HCT116 (cell line): ENCODE data around the gene INSRR. TPM values are rescaled to one million over a fixed set of nuclear protein-coding genes. Genes with fewer than 3 reads are reported as not detected.

Experiments
- ATAC-seq: fragments of 200-7000 bp; cut with Tn5 transposase; 2 replicates; pipeline ENCODE4 v1.9.1; 2020; ENCODE audit warnings: mild to moderate bottlenecking, moderate library complexity
- BruUV-seq: library from RNA; stranded (reverse); fragments of 400-500 nt; replicated peaks from 2 replicates; lab custom pipeline; 2021; lab: Mats Ljungman, UMichigan
- CTCF ChIA-PET: fragments of 300-600 bp; sonication (Branson Sonifier 250); formaldehyde crosslinking; loops from one replicate; lab custom pipeline; 2021; ENCODE audit warnings: antibody characterized with exemption; lab: Charles Lee
- POLR2A ChIA-PET: fragments of 300-600, 350-600 bp; sonication (Branson Sonifier 250); formaldehyde crosslinking; loops from one replicate; lab custom pipeline; 2021; ENCODE audit warnings: antibody characterized with exemption; lab: Charles Lee
- RAD21 ChIA-PET, 2 experiments: fragments of 300-600 bp; sonication (Branson Sonifier 250); formaldehyde crosslinking; loops; one replicate each; lab custom pipeline; 2023; ENCODE audit warnings: low total read pairs in 2 of 2; ENCODE audit not compliant: uncharacterized antibody in 2 of 2, unreplicated experiment in 2 of 2, low non-redundant PET in 1 of 2; lab: Charles Lee
- DNase-seq: peaks from one replicate; pipeline ENCODE4 v3.0.0-alpha.2; 2010; ENCODE audit warnings: low read depth, low spot score
- H2AFZ ChIP-seq: fragments of 200-600 bp; shearing (Covaris generic), sonication (generic); 2 replicates; pipeline ENCODE4 v1.6.1; 2017; ENCODE audit warnings: low read depth, mixed run types, mixed read lengths, antibody characterized with exemption, low read length; ENCODE audit not compliant: poor library complexity, severe bottlenecking
- H3K27ac ChIP-seq: 2 replicates; pipeline ENCODE4 v1.5.1; 2012; ENCODE audit warnings: low read depth, low read length
- H3K27me3 ChIP-seq: fragments of 200-600 bp; sonication (generic); 2 replicates; pipeline ENCODE4 v1.6.1; 2016; ENCODE audit warnings: mixed run types, low read length, mixed read lengths; ENCODE audit not compliant: insufficient read depth
- H3K36me3 ChIP-seq, 2 experiments: fragments of 200-500 bp in 1 of 2; fragments of 200-600 bp in 1 of 2; sonication (Bioruptor generic) in 1 of 2; sonication (generic) in 1 of 2; 2 replicates each; pipeline versions ENCODE4 v1.5.1 to v1.6.1; 2014 to 2016; ENCODE audit warnings: low read length in 2 of 2, inconsistent platforms in 1 of 2, mixed read lengths in 1 of 2, mixed run types in 1 of 2; ENCODE audit not compliant: insufficient read depth in 2 of 2, control insufficient read depth in 1 of 2
- H3K4me1 ChIP-seq, 2 experiments: fragments of 200-600 bp in 1 of 2; sonication (generic) in 1 of 2; 2 replicates each; pipeline versions ENCODE4 v1.5.1 to v1.6.1; 2012 to 2017; ENCODE audit warnings: low read length in 2 of 2, inconsistent platforms in 1 of 2, mild to moderate bottlenecking in 1 of 2, mixed read lengths in 1 of 2, mixed run types in 1 of 2, moderate library complexity in 1 of 2; ENCODE audit not compliant: insufficient read depth in 2 of 2, control insufficient read depth in 1 of 2
- H3K4me2 ChIP-seq: fragments of 200-600 bp; sonication (generic); 2 replicates; pipeline ENCODE4 v1.6.1; 2017; ENCODE audit warnings: mixed run types, low read length, mixed read lengths
- H3K4me3 ChIP-seq, 2 experiments: fragments of 200-600 bp in 1 of 2; sonication (generic) in 1 of 2; replicated peaks in 1 of 2; 2 replicates each; pipeline ENCODE4 v1.5.1; 2011 to 2016; ENCODE audit warnings: low read length in 2 of 2, control low read depth in 1 of 2, low read depth in 1 of 2, mild to moderate bottlenecking in 1 of 2, mixed read lengths in 1 of 2, mixed run types in 1 of 2
- H3K79me2 ChIP-seq: fragments of 200-600 bp; sonication (generic); 2 replicates; pipeline ENCODE4 v1.6.1; 2017; ENCODE audit warnings: mild to moderate bottlenecking, mixed run types, low read length, moderate library complexity, mixed read lengths; ENCODE audit not compliant: insufficient read depth
- H3K9ac ChIP-seq: fragments of 200-600 bp; sonication (generic); 2 replicates; pipeline ENCODE4 v1.6.1; 2016; ENCODE audit warnings: low read length, mixed read lengths
- H3K9me2 ChIP-seq: fragments of 200-600 bp; sonication (generic), shearing (Covaris generic); 2 replicates; pipeline ENCODE4 v1.6.1; 2017; ENCODE audit warnings: mixed run types, mild to moderate bottlenecking, moderate library complexity; ENCODE audit not compliant: insufficient read depth
- H3K9me3 ChIP-seq, 2 experiments: fragments of 200-500 bp in 1 of 2; fragments of 200-600 bp in 1 of 2; sonication (Bioruptor generic) in 1 of 2; sonication (generic) in 1 of 2; 2 replicates each; pipeline ENCODE4 v1.6.1; 2014 to 2017; ENCODE audit warnings: low read length in 2 of 2, mixed read lengths in 2 of 2, inconsistent platforms in 1 of 2, low read depth in 1 of 2, mild to moderate bottlenecking in 1 of 2, mixed run types in 1 of 2, moderate library complexity in 1 of 2; ENCODE audit not compliant: control insufficient read depth in 1 of 2, insufficient read depth in 1 of 2
- H4K20me1 ChIP-seq: fragments of 200-600 bp; sonication (generic), shearing (Covaris generic); 2 replicates; pipeline ENCODE4 v1.6.1; 2017; ENCODE audit warnings: mixed run types, mild to moderate bottlenecking, moderate library complexity; ENCODE audit not compliant: insufficient read depth
- CBX3 ChIP-seq: IDR thresholded peaks from 2 replicates; pipeline ENCODE4 v1.6.1; 2012; ENCODE audit warnings: low read depth
- EZH2 ChIP-seq: fragments of 200-600 bp; sonication (generic); IDR thresholded peaks from 2 replicates; pipeline ENCODE4 v1.6.1; 2017; ENCODE audit warnings: antibody characterized with exemption, mixed run types
- POLR2A ChIP-seq: IDR thresholded peaks from 2 replicates; pipeline ENCODE4 v1.7.0; 2011; ENCODE audit warnings: borderline replicate concordance; ENCODE audit not compliant: insufficient read depth, insufficient read length; ENCODE audit errors: extremely low read depth
- POLR2AphosphoS5 ChIP-seq: IDR thresholded peaks from 2 replicates; pipeline ENCODE4 v1.6.1; 2011; ENCODE audit warnings: mild to moderate bottlenecking, low read depth, low read length, moderate library complexity
- YY1 ChIP-seq: IDR thresholded peaks from 2 replicates; pipeline ENCODE4 v1.6.1; 2011; ENCODE audit warnings: low read length, low read depth, moderate library complexity, mild to moderate bottlenecking; ENCODE audit not compliant: insufficient replicate concordance; ENCODE audit errors: extremely low read depth
- ZBTB33 ChIP-seq: IDR thresholded peaks from 2 replicates; pipeline ENCODE4 v1.6.1; 2011; ENCODE audit warnings: mild to moderate bottlenecking, low read length, moderate library complexity; ENCODE audit not compliant: insufficient replicate concordance; ENCODE audit errors: extremely low read depth
- ZFX ChIP-seq: fragments of 450-650 bp; IDR thresholded peaks from 2 replicates; pipeline ENCODE4 v1.6.1; 2017
- intact Hi-C: fragments of 100-400 bp; cut with micrococcal nuclease; formaldehyde crosslinking; loops from 2 replicates; pipeline ENCODE4 v1.10.0; 2022
- total RNA-seq: library from RNA; stranded (reverse); gene quantifications from one replicate; pipeline ENCODE4 v1.2.1, GENCODE V29; 2021; ENCODE audit not compliant: unreplicated experiment
- TF ChIP-seq, protein P1 (sequence below), 3 experiments: fragments of 200-600 bp in 1 of 3; sonication (generic) in 1 of 3; IDR thresholded peaks in 2 of 3; conservative IDR thresholded peaks in 1 of 3; 2 replicates each; pipeline ENCODE4 v1.5.1; 2012 to 2017; ENCODE audit warnings: low read depth in 2 of 3, low read length in 2 of 3, antibody characterized with exemption in 1 of 3, borderline replicate concordance in 1 of 3, control low read depth in 1 of 3, mild to moderate bottlenecking in 1 of 3, mixed read lengths in 1 of 3, mixed run types in 1 of 3, moderate library complexity in 1 of 3; ENCODE audit not compliant: insufficient read depth in 1 of 3
- TF ChIP-seq, protein P2 (sequence below): IDR thresholded peaks from 2 replicates; pipeline ENCODE4 v1.6.1; 2012
- TF ChIP-seq, protein P3 (sequence below): IDR thresholded peaks from 2 replicates; pipeline ENCODE4 v1.6.1; 2012
- TF ChIP-seq, protein P4 (sequence below): IDR thresholded peaks from 2 replicates; pipeline ENCODE4 v1.6.1; 2012; ENCODE audit warnings: low read depth

Gene INSRR
- total RNA-seq, 1 experiment from 2014 or later = not detected

GRCh38 chr1:156895927-156896326 lies 37.0 kb upstream of the INSRR start:
- H2AFZ ChIP-seq = no peak overlapping the region
- no peaks in the 10 kb centered on the region for H3K9me2 ChIP-seq
- H4K20me1 ChIP-seq = no peaks in the 10 kb centered on the region
- H3K27ac ChIP-seq = peak overlapping the region; percentile 88
- POLR2A ChIA-PET = no interaction called here
- DNase-seq = no peak
- no TSS peak for BruUV-seq
- H3K79me2 ChIP-seq = no peaks in the 10 kb centered on the region
- TF ChIP-seq, protein P1, sequence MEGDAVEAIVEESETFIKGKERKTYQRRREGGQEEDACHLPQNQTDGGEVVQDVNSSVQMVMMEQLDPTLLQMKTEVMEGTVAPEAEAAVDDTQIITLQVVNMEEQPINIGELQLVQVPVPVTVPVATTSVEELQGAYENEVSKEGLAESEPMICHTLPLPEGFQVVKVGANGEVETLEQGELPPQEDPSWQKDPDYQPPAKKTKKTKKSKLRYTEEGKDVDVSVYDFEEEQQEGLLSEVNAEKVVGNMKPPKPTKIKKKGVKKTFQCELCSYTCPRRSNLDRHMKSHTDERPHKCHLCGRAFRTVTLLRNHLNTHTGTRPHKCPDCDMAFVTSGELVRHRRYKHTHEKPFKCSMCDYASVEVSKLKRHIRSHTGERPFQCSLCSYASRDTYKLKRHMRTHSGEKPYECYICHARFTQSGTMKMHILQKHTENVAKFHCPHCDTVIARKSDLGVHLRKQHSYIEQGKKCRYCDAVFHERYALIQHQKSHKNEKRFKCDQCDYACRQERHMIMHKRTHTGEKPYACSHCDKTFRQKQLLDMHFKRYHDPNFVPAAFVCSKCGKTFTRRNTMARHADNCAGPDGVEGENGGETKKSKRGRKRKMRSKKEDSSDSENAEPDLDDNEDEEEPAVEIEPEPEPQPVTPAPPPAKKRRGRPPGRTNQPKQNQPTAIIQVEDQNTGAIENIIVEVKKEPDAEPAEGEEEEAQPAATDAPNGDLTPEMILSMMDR (IDR thresholded peaks at IDR 0.05 in 2 of 3, conservative IDR thresholded peaks at IDR 0.05 in 1 of 3; ENCODE audit: borderline replicate concordance in 1 of 3, insufficient read depth in 1 of 3, low read depth in 2 of 3, low read length in 2 of 3) = no peak
- TF ChIP-seq YY1 = no peak
- TF ChIP-seq, protein P2, sequence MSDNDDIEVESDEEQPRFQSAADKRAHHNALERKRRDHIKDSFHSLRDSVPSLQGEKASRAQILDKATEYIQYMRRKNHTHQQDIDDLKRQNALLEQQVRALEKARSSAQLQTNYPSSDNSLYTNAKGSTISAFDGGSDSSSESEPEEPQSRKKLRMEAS = no peak
- no peak for TF ChIP-seq EZH2
- TF ChIP-seq POLR2AphosphoS5 = no peak
- TF ChIP-seq, all 23 proteins: peak for 0
- ChIA-PET CTCF (no interaction called here), RAD21 (no interaction called here)
- Histone ChIP-seq H3K9ac (peak overlapping the region; percentile 65), H3K4me1 (peaks cover 32 to 63% of the 10 kb centered on the region in 2 experiments), H3K36me3 (no peaks in the 10 kb centered on the region), H3K4me3 (peak overlapping the region in 1 of 2 experiments; percentile 48; a peak in 2 of 4 replicates), H3K4me2 (peak overlapping the region; percentile 83), H3K27me3 (no peaks in the 10 kb centered on the region), H3K9me3 (no peaks in the 10 kb centered on the region)
- no peak for ATAC-seq
- intact Hi-C loops = no loop called here

DNA sequence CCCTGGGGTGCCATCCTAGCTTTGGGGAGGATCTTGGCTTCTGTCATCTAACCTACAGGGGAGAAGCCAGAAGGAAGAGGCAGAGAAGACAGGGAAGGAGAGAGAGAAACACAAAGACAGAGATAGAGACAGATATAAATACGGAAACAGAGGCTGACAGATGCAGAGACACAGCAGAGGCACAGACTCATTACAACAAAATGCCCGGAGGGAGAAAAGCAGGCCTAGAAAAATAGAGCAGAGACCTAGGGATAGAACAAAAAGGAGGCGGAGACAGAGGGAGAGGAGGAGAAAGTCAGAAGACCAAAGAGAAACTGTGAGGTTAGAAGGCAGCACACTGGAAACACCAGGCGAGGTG lies 36.5 kb upstream of the INSRR start:
- H4K20me1 ChIP-seq = no peaks in the 10 kb centered on the region
- H3K9me2 ChIP-seq = no peaks in the 10 kb centered on the region
- H3K4me1 ChIP-seq = peaks cover 32 to 64% of the 10 kb centered on the region in 2 experiments
- CTCF ChIA-PET = interaction anchor here (0.9 to 1.9 kb wide), 2 partner anchors 25 to 31 kb away, joined by 3 to 9 read pairs; partner anchors contain the start of gene LRRC71
- intact Hi-C loops = no loop called here
- peak overlapping the region; percentile 65 for H3K9ac ChIP-seq
- no TSS peak for BruUV-seq
- H3K4me2 ChIP-seq = peak overlapping the region; percentile 83
- RAD21 ChIA-PET = no interaction called here
- H3K4me3 ChIP-seq = no peak overlapping the region
- no peaks in the 10 kb centered on the region for H3K79me2 ChIP-seq
- no peaks in the 10 kb centered on the region for H3K9me3 ChIP-seq
- H2AFZ ChIP-seq = no peak overlapping the region
- H3K36me3 ChIP-seq = no peaks in the 10 kb centered on the region
- ATAC-seq (no peak), DNase-seq (no peak)
- POLR2A ChIA-PET = no interaction called here
- H3K27me3 ChIP-seq = no peaks in the 10 kb centered on the region
- H3K27ac ChIP-seq = peak overlapping the region; percentile 88
- TF ChIP-seq POLR2A (no peak), CBX3 (no peak), ZBTB33 (no peak), EZH2 (no peak), ZFX (no peak), YY1 (no peak)
- TF ChIP-seq, protein P3, sequence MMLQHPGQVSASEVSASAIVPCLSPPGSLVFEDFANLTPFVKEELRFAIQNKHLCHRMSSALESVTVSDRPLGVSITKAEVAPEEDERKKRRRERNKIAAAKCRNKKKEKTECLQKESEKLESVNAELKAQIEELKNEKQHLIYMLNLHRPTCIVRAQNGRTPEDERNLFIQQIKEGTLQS = no peak
- TF ChIP-seq, protein P4, sequence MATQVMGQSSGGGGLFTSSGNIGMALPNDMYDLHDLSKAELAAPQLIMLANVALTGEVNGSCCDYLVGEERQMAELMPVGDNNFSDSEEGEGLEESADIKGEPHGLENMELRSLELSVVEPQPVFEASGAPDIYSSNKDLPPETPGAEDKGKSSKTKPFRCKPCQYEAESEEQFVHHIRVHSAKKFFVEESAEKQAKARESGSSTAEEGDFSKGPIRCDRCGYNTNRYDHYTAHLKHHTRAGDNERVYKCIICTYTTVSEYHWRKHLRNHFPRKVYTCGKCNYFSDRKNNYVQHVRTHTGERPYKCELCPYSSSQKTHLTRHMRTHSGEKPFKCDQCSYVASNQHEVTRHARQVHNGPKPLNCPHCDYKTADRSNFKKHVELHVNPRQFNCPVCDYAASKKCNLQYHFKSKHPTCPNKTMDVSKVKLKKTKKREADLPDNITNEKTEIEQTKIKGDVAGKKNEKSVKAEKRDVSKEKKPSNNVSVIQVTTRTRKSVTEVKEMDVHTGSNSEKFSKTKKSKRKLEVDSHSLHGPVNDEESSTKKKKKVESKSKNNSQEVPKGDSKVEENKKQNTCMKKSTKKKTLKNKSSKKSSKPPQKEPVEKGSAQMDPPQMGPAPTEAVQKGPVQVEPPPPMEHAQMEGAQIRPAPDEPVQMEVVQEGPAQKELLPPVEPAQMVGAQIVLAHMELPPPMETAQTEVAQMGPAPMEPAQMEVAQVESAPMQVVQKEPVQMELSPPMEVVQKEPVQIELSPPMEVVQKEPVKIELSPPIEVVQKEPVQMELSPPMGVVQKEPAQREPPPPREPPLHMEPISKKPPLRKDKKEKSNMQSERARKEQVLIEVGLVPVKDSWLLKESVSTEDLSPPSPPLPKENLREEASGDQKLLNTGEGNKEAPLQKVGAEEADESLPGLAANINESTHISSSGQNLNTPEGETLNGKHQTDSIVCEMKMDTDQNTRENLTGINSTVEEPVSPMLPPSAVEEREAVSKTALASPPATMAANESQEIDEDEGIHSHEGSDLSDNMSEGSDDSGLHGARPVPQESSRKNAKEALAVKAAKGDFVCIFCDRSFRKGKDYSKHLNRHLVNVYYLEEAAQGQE = no peak
